ENCODE measurements around the gene PATL2.
"Not testable (repeated sequence)": the region's sequence is repeated elsewhere in the genome, so short reads cannot be mapped to it uniquely, and the experiment has no call there.

The PATL2 gene

GRCh38 chr15:44700676-44701075 is 10.4 kb downstream of the PATL2 start:
- H3K36me3 ChIP-seq (ENCODE audit: insufficient read depth, low read length); H3K4me2 ChIP-seq (ENCODE audit: low read length); H3K9ac ChIP-seq (ENCODE audit: low read depth, low read length); H3K9me3 ChIP-seq (replicated peaks; ENCODE audit: low read length); H3K4me3 ChIP-seq (ENCODE audit: low read length); H3K4me1 ChIP-seq (ENCODE audit: control insufficient read depth, insufficient read depth, low read length): not testable (repeated sequence)
- H3K27me3 ChIP-seq (ENCODE audit: control insufficient read depth, insufficient read depth, low read length): peaks cover 19% of the 10 kb centered on the region

DNA sequence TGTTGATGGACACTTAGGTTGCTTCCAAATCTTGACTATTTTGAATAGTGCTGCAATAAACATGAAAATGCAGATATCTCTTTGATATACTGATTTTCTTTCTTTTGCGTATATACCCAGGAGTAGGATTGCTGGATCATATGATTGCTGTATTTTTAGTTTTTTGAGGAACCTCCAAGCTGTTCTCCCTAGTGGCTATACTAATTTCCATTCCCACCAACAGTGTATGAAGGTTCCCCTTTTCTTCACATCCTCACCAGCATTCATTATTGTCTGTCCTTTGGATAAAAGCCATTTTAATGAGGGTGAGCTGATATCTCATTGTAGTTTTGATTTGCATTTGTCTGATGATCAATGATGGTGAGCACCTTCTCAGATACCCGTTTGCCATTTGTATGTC is 12.5 kb downstream of the PATL2 start:
- H3K9ac ChIP-seq (ENCODE audit: low read depth, low read length): no peak overlapping the region
- no peaks in the 10 kb centered on the region for H3K9me3 ChIP-seq (replicated peaks; ENCODE audit: low read length)
- peaks cover 35% of the 10 kb centered on the region for H3K27me3 ChIP-seq (ENCODE audit: control insufficient read depth, insufficient read depth, low read length)
- no peaks in the 10 kb centered on the region for H3K36me3 ChIP-seq (ENCODE audit: insufficient read depth, low read length)
- no peaks in the 10 kb centered on the region for H3K4me1 ChIP-seq (ENCODE audit: control insufficient read depth, insufficient read depth, low read length)
- no peak overlapping the region for H3K4me3 ChIP-seq (ENCODE audit: low read length)
- H3K4me2 ChIP-seq (ENCODE audit: low read length): no peak overlapping the region

DNA sequence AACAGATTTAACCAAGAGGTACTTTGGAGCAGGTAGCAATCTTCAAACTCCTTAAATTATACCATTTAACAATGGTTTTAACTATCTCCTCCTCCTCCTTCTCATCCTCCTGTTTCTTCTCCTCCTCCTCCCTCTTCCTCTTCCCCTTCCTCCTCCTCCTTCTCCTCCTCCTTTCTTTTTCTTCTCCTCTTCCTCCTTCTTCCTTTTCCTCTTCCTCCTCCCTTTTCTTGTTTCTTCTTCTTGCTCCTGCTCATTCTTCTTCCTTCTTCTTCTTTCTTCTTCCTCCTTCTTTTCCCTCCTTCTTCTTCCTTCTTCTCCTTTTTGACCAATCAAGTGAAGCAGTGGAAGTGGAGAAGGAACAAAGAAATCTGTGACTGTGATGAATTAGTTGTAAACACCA is 14.1 kb downstream of the PATL2 start:
- Histone ChIP-seq H3K9ac (ENCODE audit: low read depth, low read length) (no peak overlapping the region), H3K4me2 (ENCODE audit: low read length) (no peak overlapping the region), H3K4me3 (ENCODE audit: low read length) (no peak overlapping the region), H3K4me1 (ENCODE audit: control insufficient read depth, insufficient read depth, low read length) (no peaks in the 10 kb centered on the region), H3K9me3 (replicated peaks; ENCODE audit: low read length) (no peaks in the 10 kb centered on the region), H3K36me3 (ENCODE audit: insufficient read depth, low read length) (no peaks in the 10 kb centered on the region), H3K27me3 (ENCODE audit: control insufficient read depth, insufficient read depth, low read length) (peaks cover 46% of the 10 kb centered on the region)

GRCh38 chr15:44695294-44695693 is 15.8 kb downstream of the PATL2 start:
- H3K9ac ChIP-seq (ENCODE audit: low read depth, low read length): no peak overlapping the region

DNA sequence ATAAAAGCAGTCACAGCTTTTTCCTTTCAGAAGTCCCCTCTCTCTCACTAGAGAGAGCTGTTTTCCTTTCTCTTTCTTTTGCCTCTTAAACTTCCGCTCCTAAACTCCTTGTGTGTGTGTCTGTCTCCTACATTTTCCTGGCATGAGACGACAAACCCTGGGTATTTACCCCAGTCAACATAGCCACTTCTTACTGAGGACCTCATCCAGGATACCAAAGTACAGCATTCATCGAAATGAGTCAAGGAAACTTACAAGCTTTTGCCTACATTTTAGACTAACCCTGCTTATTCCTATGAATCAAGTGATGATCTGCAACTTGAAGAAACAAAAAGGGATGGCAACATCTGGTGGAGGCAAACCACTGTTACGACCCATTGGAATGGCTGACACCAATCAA is 16.7 kb downstream of the PATL2 start:
- H3K9ac ChIP-seq (ENCODE audit: low read depth, low read length): no peak overlapping the region
- no peaks in the 10 kb centered on the region for H3K4me1 ChIP-seq (ENCODE audit: control insufficient read depth, insufficient read depth, low read length)
- no peaks in the 10 kb centered on the region for H3K36me3 ChIP-seq (ENCODE audit: insufficient read depth, low read length)
- peaks cover 49% of the 10 kb centered on the region for H3K27me3 ChIP-seq (ENCODE audit: control insufficient read depth, insufficient read depth, low read length)
- no peak overlapping the region for H3K4me3 ChIP-seq (ENCODE audit: low read length)
- H3K4me2 ChIP-seq (ENCODE audit: low read length): no peak overlapping the region
- H3K9me3 ChIP-seq (replicated peaks; ENCODE audit: low read length): no peaks in the 10 kb centered on the region

More at GRCh38 chr15:44695294-44695693, 15.8 kb downstream of the PATL2 start:
- H3K9me3 ChIP-seq (replicated peaks; ENCODE audit: low read length): no peaks in the 10 kb centered on the region
- H3K4me1 ChIP-seq (ENCODE audit: control insufficient read depth, insufficient read depth, low read length): no peaks in the 10 kb centered on the region
- no peak overlapping the region for H3K4me2 ChIP-seq (ENCODE audit: low read length)
- H3K4me3 ChIP-seq (ENCODE audit: low read length): no peak overlapping the region
- no peaks in the 10 kb centered on the region for H3K36me3 ChIP-seq (ENCODE audit: insufficient read depth, low read length)
- peaks cover 49% of the 10 kb centered on the region for H3K27me3 ChIP-seq (ENCODE audit: control insufficient read depth, insufficient read depth, low read length)

DNA sequence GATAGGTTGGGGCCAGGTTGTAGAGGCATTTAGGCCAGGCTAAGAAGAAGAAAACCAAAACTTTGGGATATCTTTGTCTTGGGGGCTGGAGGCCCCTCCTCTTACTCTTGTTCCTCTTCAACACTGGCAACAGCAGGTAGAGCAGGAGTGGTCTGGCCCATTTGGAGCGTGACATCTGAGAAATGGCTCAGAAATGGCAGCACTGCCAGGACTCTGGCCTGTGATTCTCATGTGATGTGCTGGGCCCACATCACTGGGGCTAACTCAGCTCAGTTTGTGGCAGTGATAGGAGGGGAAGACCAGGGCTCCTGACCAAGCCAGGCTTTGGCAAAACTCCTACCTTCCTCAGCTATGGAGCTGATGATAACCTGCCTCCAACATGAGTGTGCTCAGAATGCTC is 18.5 kb downstream of the PATL2 start:
- no peaks in the 10 kb centered on the region for H3K9me3 ChIP-seq (replicated peaks; ENCODE audit: low read length)
- H3K4me2 ChIP-seq (ENCODE audit: low read length): no peak overlapping the region
- no peaks in the 10 kb centered on the region for H3K4me1 ChIP-seq (ENCODE audit: control insufficient read depth, insufficient read depth, low read length)
- H3K4me3 ChIP-seq (ENCODE audit: low read length): no peak overlapping the region
- H3K27me3 ChIP-seq (ENCODE audit: control insufficient read depth, insufficient read depth, low read length): peaks cover 40% of the 10 kb centered on the region
- H3K36me3 ChIP-seq (ENCODE audit: insufficient read depth, low read length): no peaks in the 10 kb centered on the region
- no peak overlapping the region for H3K9ac ChIP-seq (ENCODE audit: low read depth, low read length)

GRCh38 chr15:44690245-44690644 is 20.9 kb downstream of the PATL2 start:
- H3K4me1 ChIP-seq (ENCODE audit: control insufficient read depth, insufficient read depth, low read length); H3K4me3 ChIP-seq (ENCODE audit: low read length); H3K9me3 ChIP-seq (replicated peaks; ENCODE audit: low read length); H3K4me2 ChIP-seq (ENCODE audit: low read length); H3K36me3 ChIP-seq (ENCODE audit: insufficient read depth, low read length); H3K9ac ChIP-seq (ENCODE audit: low read depth, low read length): not testable (repeated sequence)
- H3K27me3 ChIP-seq (ENCODE audit: control insufficient read depth, insufficient read depth, low read length): peaks cover 25% of the 10 kb centered on the region

- not testable (repeated sequence) for H3K4me1 ChIP-seq (ENCODE audit: control insufficient read depth, insufficient read depth, low read length); H3K4me2 ChIP-seq (ENCODE audit: low read length); H3K36me3 ChIP-seq (ENCODE audit: insufficient read depth, low read length); H3K4me3 ChIP-seq (ENCODE audit: low read length); H3K9ac ChIP-seq (ENCODE audit: low read depth, low read length); H3K9me3 ChIP-seq (replicated peaks; ENCODE audit: low read length)
- H3K27me3 ChIP-seq (ENCODE audit: control insufficient read depth, insufficient read depth, low read length): peaks cover 18% of the 10 kb centered on the region
Measured at GRCh38 chr15:44689318-44689717, 21.8 kb downstream of the PATL2 start.

DNA sequence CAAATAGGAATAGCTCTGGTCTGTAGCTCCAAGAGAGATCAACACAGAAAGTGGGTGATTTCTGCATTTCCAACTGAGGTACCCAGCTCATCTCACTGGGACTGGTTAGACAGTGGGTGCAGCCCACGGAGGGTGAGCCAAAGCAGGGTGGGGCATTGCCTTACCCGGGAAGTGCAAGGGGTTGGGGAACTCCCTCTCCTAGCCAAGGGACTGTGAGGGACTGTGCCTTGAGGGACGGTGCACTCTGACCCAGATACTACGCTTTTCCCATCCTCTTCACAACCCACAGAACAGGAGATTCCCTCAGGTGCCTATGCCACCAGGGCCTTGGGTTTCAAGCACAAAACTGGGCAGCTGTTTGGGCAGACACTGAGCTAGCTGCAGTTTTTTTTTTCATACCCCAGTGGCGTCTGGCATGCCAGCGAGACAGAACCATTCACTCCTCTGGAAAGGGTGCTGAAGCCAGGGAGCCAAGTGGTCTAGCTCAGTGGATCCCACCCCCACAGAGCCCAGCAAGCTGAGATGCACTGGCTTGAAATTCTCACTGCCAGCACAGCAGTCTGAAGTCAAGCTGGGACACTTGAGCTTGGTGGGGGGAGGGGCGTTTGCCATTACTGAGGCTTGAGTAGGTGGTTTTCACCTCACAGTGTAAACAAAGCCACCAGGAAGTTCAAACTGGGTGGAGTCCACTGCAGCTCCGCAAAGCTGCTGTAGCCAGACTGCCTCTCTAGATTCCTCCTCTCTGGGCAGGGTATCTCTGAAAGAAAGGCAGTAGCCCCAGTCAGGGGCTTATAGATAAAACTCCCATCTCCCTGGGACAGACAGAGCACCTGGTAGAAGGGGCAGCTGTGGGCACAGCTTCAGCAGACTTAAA is 28.1 kb downstream of the PATL2 start:
- not testable (repeated sequence) for H3K4me3 ChIP-seq (ENCODE audit: low read length); H3K9me3 ChIP-seq (replicated peaks; ENCODE audit: low read length); H3K4me1 ChIP-seq (ENCODE audit: control insufficient read depth, insufficient read depth, low read length); H3K36me3 ChIP-seq (ENCODE audit: insufficient read depth, low read length); H3K9ac ChIP-seq (ENCODE audit: low read depth, low read length)
- peaks cover 30% of the 10 kb centered on the region for H3K27me3 ChIP-seq (ENCODE audit: control insufficient read depth, insufficient read depth, low read length)
- peak overlapping the region; percentile 33 for H3K4me2 ChIP-seq (ENCODE audit: low read length)

- Histone ChIP-seq H3K27me3 (ENCODE audit: control insufficient read depth, insufficient read depth, low read length) (peaks cover 34% of the 10 kb centered on the region), H3K36me3 (ENCODE audit: insufficient read depth, low read length) (no peaks in the 10 kb centered on the region), H3K9me3 (replicated peaks; ENCODE audit: low read length) (no peaks in the 10 kb centered on the region), H3K4me1 (ENCODE audit: control insufficient read depth, insufficient read depth, low read length) (no peaks in the 10 kb centered on the region), H3K4me2 (ENCODE audit: low read length) (no peak overlapping the region), H3K9ac (ENCODE audit: low read depth, low read length) (no peak overlapping the region), H3K4me3 (ENCODE audit: low read length) (no peak overlapping the region)
Measured at GRCh38 chr15:44682211-44682610, 28.9 kb downstream of the PATL2 start.

- Histone ChIP-seq H3K27me3 (ENCODE audit: control insufficient read depth, insufficient read depth, low read length) (peaks cover 69% of the 10 kb centered on the region), H3K9ac (ENCODE audit: low read depth, low read length) (no peak overlapping the region), H3K4me2 (ENCODE audit: low read length) (no peak overlapping the region), H3K4me3 (ENCODE audit: low read length) (no peak overlapping the region), H3K4me1 (ENCODE audit: control insufficient read depth, insufficient read depth, low read length) (no peaks in the 10 kb centered on the region), H3K36me3 (ENCODE audit: insufficient read depth, low read length) (no peaks in the 10 kb centered on the region), H3K9me3 (replicated peaks; ENCODE audit: low read length) (no peaks in the 10 kb centered on the region)
Measured at GRCh38 chr15:44676676-44677075, 34.4 kb downstream of the PATL2 start.

DNA sequence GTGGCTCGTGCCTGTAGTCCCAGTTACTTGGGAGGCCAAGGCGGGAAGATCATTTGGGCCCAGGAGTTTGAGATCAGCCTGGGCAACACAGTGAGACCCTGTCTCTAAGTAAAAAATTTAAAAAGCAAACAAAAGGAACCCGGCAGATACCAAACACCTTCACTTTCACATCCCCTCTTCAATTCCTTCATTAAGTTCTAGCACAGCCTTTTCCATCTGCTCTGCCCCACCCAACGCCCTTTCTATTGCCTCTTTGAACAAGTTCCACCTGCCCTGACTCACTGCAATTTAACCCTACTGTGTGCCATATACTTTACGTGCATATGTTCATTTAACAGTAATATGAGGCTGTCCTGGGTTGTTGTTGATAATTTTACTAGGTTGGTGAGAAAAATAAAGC is 35.2 kb downstream of the PATL2 start:
- Histone ChIP-seq H3K4me2 (ENCODE audit: low read length) (no peak overlapping the region), H3K36me3 (ENCODE audit: insufficient read depth, low read length) (no peaks in the 10 kb centered on the region), H3K27me3 (ENCODE audit: control insufficient read depth, insufficient read depth, low read length) (peaks cover 63% of the 10 kb centered on the region), H3K9ac (ENCODE audit: low read depth, low read length) (no peak overlapping the region), H3K4me3 (ENCODE audit: low read length) (no peak overlapping the region), H3K9me3 (replicated peaks; ENCODE audit: low read length) (no peaks in the 10 kb centered on the region), H3K4me1 (ENCODE audit: control insufficient read depth, insufficient read depth, low read length) (no peaks in the 10 kb centered on the region)
